ENCODE results near the gene IL2RA.
"Not testable (repeated sequence)": the region's sequence is repeated elsewhere in the genome, so short reads cannot be mapped to it uniquely, and the experiment has no call there.

Gene IL2RA

DNA sequence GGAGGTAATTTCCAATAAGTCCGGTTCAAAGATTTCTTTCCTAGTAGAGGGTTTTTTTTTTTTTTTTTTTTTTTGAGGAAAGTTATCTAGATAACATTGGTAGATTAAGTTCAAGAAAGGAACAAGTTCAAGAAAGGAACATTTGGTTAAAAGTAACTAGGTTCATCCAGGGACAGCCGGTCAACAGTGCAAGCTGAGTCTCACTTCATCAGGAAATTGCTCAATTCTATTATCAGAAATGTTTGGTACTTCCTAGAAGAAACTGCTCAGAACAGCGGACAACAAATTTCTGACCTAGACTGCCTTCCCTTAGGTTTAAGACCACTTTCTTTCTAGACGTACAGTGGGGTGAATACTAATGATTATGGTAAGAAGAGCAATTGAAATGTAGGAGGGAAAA lies 3.7 kb upstream of the IL2RA start:
- FAIRE-seq (no peak), DNase-seq (ENCODE audit: insufficient read length, low spot score) (no peak)
- TF ChIP-seq, protein P1, sequence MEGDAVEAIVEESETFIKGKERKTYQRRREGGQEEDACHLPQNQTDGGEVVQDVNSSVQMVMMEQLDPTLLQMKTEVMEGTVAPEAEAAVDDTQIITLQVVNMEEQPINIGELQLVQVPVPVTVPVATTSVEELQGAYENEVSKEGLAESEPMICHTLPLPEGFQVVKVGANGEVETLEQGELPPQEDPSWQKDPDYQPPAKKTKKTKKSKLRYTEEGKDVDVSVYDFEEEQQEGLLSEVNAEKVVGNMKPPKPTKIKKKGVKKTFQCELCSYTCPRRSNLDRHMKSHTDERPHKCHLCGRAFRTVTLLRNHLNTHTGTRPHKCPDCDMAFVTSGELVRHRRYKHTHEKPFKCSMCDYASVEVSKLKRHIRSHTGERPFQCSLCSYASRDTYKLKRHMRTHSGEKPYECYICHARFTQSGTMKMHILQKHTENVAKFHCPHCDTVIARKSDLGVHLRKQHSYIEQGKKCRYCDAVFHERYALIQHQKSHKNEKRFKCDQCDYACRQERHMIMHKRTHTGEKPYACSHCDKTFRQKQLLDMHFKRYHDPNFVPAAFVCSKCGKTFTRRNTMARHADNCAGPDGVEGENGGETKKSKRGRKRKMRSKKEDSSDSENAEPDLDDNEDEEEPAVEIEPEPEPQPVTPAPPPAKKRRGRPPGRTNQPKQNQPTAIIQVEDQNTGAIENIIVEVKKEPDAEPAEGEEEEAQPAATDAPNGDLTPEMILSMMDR (IDR thresholded peaks at IDR 0.05; ENCODE audit: insufficient read depth, missing control alignments), result no peak

DNA sequence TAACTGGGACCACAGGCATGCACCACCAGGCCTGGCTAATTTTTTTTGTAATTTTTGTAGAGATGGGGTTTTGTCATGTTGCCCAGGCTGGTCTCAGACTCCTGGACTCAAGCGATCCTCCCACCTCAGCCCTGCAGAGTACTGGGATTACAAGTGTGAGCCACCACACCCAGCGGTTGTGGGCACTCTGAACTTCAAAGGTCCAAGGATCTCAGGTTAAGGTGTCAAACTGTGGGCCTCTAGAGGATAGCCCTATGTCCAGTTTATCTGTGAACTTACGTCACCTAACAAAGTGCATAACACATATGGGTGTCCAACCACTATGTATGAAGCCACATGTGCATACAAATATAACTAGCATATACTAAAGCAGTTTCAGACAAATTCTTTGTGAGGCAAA lies 3.2 kb upstream of the IL2RA start:
- FAIRE-seq (no peak), DNase-seq (ENCODE audit: insufficient read length, low spot score) (no peak)
- TF ChIP-seq, protein P1 (IDR thresholded peaks at IDR 0.05; ENCODE audit: insufficient read depth, missing control alignments), result no peak

DNA sequence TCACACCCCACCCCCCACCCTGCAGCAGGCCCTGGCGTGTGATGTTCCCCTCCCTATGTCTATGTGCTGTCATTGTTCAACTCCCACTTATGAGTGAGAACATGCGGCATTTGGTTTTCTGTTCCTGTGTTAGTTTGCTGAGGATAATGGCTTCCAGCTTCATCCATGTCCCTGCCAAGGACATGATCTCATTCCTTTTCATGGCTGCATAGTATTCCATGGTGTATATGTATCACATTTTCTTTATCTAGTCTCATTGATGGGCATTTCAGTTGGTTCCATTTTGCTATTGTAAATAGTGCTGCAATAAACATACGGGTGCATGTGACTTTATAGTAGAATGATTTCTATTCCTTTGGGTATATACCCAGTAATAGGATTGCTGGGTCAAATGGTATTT lies 2.6 kb upstream of the IL2RA start:
- FAIRE-seq; DNase-seq (ENCODE audit: insufficient read length, low spot score): not testable (repeated sequence)

DNA sequence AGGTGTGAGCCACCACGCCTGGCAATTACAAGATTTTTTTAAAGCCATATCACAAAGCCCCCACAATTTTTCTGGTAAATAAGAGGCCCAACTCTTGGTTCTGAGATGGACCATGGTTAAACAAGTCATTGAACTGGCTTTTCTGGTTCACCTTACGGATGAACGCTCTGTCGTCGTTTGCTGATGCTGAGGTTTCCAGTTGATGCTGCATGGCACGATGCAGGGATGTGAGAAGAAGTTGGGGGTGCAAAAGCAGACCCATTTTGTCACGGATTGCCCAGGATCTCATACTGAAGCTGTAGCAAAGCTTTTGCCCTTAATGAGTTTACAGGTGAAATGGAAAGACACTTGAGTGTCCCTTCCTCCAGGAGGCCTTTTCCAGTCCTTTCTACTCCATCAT lies 2.0 kb upstream of the IL2RA start:
- TF ChIP-seq, protein P1 (IDR thresholded peaks at IDR 0.05; ENCODE audit: insufficient read depth, missing control alignments), result no peak
- no peak for DNase-seq (ENCODE audit: insufficient read length, low spot score)
- no peak for FAIRE-seq

DNA sequence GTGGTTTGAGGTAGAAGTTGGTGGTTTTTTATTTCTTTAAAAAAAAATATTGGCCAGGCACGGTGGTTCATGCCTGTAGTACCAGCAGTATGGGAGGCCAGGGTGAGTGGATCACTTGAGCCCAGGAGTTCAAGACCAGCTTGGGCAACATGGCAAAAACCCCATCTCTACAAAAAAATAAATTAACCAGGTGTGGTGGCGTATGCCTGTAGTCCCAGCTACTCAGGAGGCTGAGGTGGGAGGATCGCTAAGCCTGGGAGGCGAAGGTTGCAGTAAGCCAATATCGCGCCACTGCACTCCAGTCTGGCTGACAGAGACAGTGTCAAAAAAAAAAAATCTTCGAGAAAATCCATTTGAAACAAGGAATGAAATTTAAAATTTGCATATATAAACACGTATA lies 1.1 kb downstream of the IL2RA start:
- DNase-seq (ENCODE audit: insufficient read length, low spot score) (no peak), FAIRE-seq (no peak)
- TF ChIP-seq, protein P1 (IDR thresholded peaks at IDR 0.05; ENCODE audit: insufficient read depth, missing control alignments), result no peak

DNA sequence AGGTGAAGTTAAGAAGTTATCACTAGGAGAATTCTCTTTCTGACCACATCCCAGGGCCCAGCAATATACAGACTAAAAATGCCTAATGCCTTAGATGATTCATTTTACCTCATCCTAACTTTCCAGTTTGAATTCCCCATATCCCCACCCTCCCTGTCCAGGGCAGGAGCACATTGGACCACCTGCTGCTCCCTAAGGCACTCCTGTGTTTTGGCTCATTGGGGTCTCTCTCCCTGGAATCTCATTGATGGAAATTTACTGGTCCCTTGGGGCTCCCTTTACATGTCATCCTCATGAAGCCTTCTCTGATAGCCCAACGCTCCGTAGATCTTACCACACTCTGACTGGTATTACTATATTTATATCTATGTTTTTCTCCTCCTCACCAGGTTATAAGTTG lies 2.7 kb downstream of the IL2RA start:
- TF ChIP-seq, protein P1 (IDR thresholded peaks at IDR 0.05; ENCODE audit: insufficient read depth, missing control alignments), result no peak
- DNase-seq (ENCODE audit: insufficient read length, low spot score) (no peak), FAIRE-seq (no peak)

DNA sequence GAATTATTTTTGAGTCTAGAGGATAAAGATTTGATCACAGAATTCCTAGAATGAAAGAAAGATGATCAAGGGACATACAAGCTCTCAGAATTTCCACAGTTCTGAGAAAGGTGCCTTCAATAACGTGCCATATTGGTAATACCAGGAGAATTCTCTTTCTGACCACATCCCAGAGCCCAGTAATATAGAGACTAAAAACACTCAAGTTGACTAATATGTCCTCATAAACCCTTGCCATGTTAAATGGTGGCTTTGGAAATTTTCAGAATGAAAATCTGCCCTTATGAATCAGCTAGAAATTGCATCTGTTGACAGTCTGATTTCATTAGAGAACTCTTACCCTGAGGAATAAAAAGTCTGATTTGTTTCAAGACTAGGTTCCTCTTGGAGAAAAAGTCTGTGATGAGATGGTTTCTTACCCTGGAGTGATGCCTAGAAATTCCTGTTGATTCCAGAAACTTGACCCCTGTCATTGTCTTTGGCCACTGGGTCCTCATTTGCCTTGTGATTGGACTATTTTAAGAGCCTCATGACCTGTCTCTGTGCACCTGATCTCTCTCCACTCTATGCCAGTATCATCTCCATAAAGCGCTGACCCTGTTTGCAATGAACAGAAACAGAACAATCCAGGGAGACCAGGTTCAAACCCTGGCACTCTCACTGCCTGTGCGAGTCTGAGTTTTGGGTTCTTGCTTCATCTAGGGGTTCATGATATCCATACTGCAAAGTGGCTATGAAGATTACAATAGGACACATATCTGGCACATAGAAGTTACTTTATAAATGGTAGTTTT lies 3.3 kb downstream of the IL2RA start:
- FAIRE-seq (no peak), DNase-seq (ENCODE audit: insufficient read length, low spot score) (no peak)

More for the DNA sequence above, 3.3 kb downstream of the IL2RA start:
- TF ChIP-seq, protein P1 (IDR thresholded peaks at IDR 0.05; ENCODE audit: insufficient read depth, missing control alignments), result no peak
